GM10266 (cell line): ENCODE measurements around the gene RNASEH1.

Experiments
- DNase-seq: peaks from one replicate; pipeline ENCODE4 v3.0.0; 2012; ENCODE audit errors: extremely low spot score
- CTCF ChIP-seq: IDR thresholded peaks from 2 replicates; pipeline ENCODE4 v1.5.1; 2012; ENCODE audit warnings: mild to moderate bottlenecking, low read depth; ENCODE audit not compliant: control insufficient read depth, insufficient read depth; ENCODE audit errors: missing control alignments

RNASEH1 gene

GRCh38 chr2:3532941-3533340 is 25.2 kb downstream of the RNASEH1 start:
- DNase-seq, result no peak
- no peak for TF ChIP-seq CTCF

- no peak for DNase-seq
- no peak for TF ChIP-seq CTCF
Observed at GRCh38 chr2:3529316-3530025, 28.7 kb downstream of the RNASEH1 start.

GRCh38 chr2:3527886-3528785 is 30.0 kb downstream of the RNASEH1 start:
- DNase-seq, result no peak
- no peak for TF ChIP-seq CTCF

GRCh38 chr2:3526871-3527270 is 31.3 kb downstream of the RNASEH1 start:
- no peak for TF ChIP-seq CTCF

GRCh38 chr2:3523551-3524041 is 34.5 kb downstream of the RNASEH1 start:
- DNase-seq, result no peak
- TF ChIP-seq CTCF, result no peak

More at GRCh38 chr2:3526871-3527270, 31.3 kb downstream of the RNASEH1 start:
- no peak for DNase-seq

GRCh38 chr2:3522961-3523421 is 35.1 kb downstream of the RNASEH1 start:
- no peak for DNase-seq
- no peak for TF ChIP-seq CTCF
